Measurements from ENCODE around the gene NISCH. TPM values are rescaled to one million over a fixed set of nuclear protein-coding genes. Genes with fewer than 3 reads are reported as not detected.

The NISCH gene
- total and polyA plus RNA-seq, 2 experiments from 2014 or later, result 58.9 to 74.5 TPM

- H3K27ac ChIP-seq, result no peak overlapping the region
- no peak overlapping the region for H3K4me2 ChIP-seq
- no peaks in the 10 kb centered on the region for H4K20me1 ChIP-seq (ENCODE audit: insufficient read depth, poor library complexity, severe bottlenecking)
- WGBS (ENCODE audit: low lambda C conversion rate, missing lambda C conversion rate), result 91% methylated on average over 12 of the region's 12 CpGs
- no peaks in the 10 kb centered on the region for H3K27me3 ChIP-seq
- no peak overlapping the region for H2AFZ ChIP-seq
- peak; percentile 2 for DNase-seq (ENCODE audit: low spot score)
- H3K79me2 ChIP-seq, result no peaks in the 10 kb centered on the region
- no peak overlapping the region for H3K4me3 ChIP-seq
- no peak for TF ChIP-seq EZH2 (IDR thresholded peaks at IDR 0.05; ENCODE audit: borderline replicate concordance)
- no peak for TF ChIP-seq EZH2phosphoT487 (IDR thresholded peaks at IDR 0.05; ENCODE audit: low read depth, severe bottlenecking, unreplicated experiment)
- no peak for TF ChIP-seq CTCF (IDR thresholded peaks at IDR 0.05; ENCODE audit: poor library complexity)
- no peaks in the 10 kb centered on the region for H3K9me2 ChIP-seq (replicated peaks; ENCODE audit: insufficient read depth)
- no peaks in the 10 kb centered on the region for H3K4me1 ChIP-seq (ENCODE audit: insufficient read depth)
- no peaks in the 10 kb centered on the region for H3K9me3 ChIP-seq (ENCODE audit: low read depth)
- no peaks in the 10 kb centered on the region for H3K36me3 ChIP-seq (replicated peaks; ENCODE audit: insufficient read depth, low read depth)
These were observed 15.2 kb upstream of the NISCH start for GRCh38 chr3:52440249-52440551.

GRCh38 chr3:52440671-52441070 is 14.7 kb upstream of the NISCH start:
- no peaks in the 10 kb centered on the region for H3K36me3 ChIP-seq (replicated peaks; ENCODE audit: insufficient read depth, low read depth)
- no peaks in the 10 kb centered on the region for H3K79me2 ChIP-seq
- WGBS (ENCODE audit: low lambda C conversion rate, missing lambda C conversion rate), result 94% methylated on average over 14 of the region's 14 CpGs
- no peak overlapping the region for H2AFZ ChIP-seq
- no peaks in the 10 kb centered on the region for H3K27me3 ChIP-seq
- TF ChIP-seq EZH2 (IDR thresholded peaks at IDR 0.05; ENCODE audit: borderline replicate concordance), result no peak
- no peak for TF ChIP-seq EZH2phosphoT487 (IDR thresholded peaks at IDR 0.05; ENCODE audit: low read depth, severe bottlenecking, unreplicated experiment)
- no peak for TF ChIP-seq CTCF (IDR thresholded peaks at IDR 0.05; ENCODE audit: poor library complexity)
- peak; percentile 3 for DNase-seq (ENCODE audit: low spot score)
- H3K27ac ChIP-seq, result no peak overlapping the region
- H3K4me1 ChIP-seq (ENCODE audit: insufficient read depth), result no peaks in the 10 kb centered on the region
- H4K20me1 ChIP-seq (ENCODE audit: insufficient read depth, poor library complexity, severe bottlenecking), result no peaks in the 10 kb centered on the region
- H3K9me3 ChIP-seq (ENCODE audit: low read depth), result no peaks in the 10 kb centered on the region
- H3K4me3 ChIP-seq, result no peak overlapping the region
- no peaks in the 10 kb centered on the region for H3K9me2 ChIP-seq (replicated peaks; ENCODE audit: insufficient read depth)
- H3K4me2 ChIP-seq, result no peak overlapping the region

GRCh38 chr3:52441091-52441771 is 14.2 kb upstream of the NISCH start:
- no peaks in the 10 kb centered on the region for H3K9me3 ChIP-seq (ENCODE audit: low read depth)
- TF ChIP-seq EZH2phosphoT487 (IDR thresholded peaks at IDR 0.05; ENCODE audit: low read depth, severe bottlenecking, unreplicated experiment), result no peak
- TF ChIP-seq EZH2 (IDR thresholded peaks at IDR 0.05; ENCODE audit: borderline replicate concordance), result no peak
- no peak for TF ChIP-seq CTCF (IDR thresholded peaks at IDR 0.05; ENCODE audit: poor library complexity)
- H3K4me3 ChIP-seq, result no peak overlapping the region
- H3K27me3 ChIP-seq, result no peaks in the 10 kb centered on the region
- WGBS (ENCODE audit: low lambda C conversion rate, missing lambda C conversion rate), result 97% methylated on average over 20 of the region's 23 CpGs
- H4K20me1 ChIP-seq (ENCODE audit: insufficient read depth, poor library complexity, severe bottlenecking), result no peaks in the 10 kb centered on the region
- DNase-seq (ENCODE audit: low spot score), result no peak
- no peaks in the 10 kb centered on the region for H3K4me1 ChIP-seq (ENCODE audit: insufficient read depth)
- no peak overlapping the region for H2AFZ ChIP-seq
- H3K27ac ChIP-seq, result no peak overlapping the region
- no peak overlapping the region for H3K4me2 ChIP-seq
- H3K9me2 ChIP-seq (replicated peaks; ENCODE audit: insufficient read depth), result no peaks in the 10 kb centered on the region
- no peaks in the 10 kb centered on the region for H3K79me2 ChIP-seq
- no peaks in the 10 kb centered on the region for H3K36me3 ChIP-seq (replicated peaks; ENCODE audit: insufficient read depth, low read depth)
